ENCODE measurements around the gene TMEM59.

DNA sequence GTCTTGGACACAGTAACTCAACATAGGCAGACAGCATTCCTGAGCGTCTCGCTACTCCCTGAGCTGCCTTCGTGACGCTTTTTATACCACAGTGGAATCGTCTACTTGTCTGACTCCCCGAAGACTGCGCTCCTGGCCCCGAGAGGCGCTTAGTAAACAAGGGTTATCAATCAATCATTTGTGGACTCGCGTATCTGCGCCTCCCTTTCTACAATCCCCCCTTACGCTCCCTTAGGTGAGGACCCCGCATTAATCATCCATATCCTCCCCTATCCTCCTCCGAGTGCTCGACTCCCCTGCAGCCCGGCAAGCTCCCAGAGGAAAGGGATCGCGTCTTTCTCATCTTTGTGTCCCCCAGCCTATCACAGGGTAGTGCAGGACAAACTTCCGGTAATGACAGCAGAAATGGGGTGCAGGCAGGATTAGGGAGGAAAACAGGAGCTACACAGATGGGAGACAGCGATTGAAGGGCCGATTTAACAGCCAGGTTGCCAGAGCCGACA, 522 bp downstream of the TMEM59 start:
- TF ChIP-seq, protein P1, sequence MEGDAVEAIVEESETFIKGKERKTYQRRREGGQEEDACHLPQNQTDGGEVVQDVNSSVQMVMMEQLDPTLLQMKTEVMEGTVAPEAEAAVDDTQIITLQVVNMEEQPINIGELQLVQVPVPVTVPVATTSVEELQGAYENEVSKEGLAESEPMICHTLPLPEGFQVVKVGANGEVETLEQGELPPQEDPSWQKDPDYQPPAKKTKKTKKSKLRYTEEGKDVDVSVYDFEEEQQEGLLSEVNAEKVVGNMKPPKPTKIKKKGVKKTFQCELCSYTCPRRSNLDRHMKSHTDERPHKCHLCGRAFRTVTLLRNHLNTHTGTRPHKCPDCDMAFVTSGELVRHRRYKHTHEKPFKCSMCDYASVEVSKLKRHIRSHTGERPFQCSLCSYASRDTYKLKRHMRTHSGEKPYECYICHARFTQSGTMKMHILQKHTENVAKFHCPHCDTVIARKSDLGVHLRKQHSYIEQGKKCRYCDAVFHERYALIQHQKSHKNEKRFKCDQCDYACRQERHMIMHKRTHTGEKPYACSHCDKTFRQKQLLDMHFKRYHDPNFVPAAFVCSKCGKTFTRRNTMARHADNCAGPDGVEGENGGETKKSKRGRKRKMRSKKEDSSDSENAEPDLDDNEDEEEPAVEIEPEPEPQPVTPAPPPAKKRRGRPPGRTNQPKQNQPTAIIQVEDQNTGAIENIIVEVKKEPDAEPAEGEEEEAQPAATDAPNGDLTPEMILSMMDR (IDR thresholded peaks at IDR 0.05) = no peak
- no peak for TF ChIP-seq POLR2A (IDR thresholded peaks at IDR 0.05)

Data from stomach (tissue), 4 donors.